Measurements from ENCODE around the gene SMAD4.

SMAD4 gene

GRCh38 chr18:51021226-51021965 is 8.6 kb upstream of the SMAD4 start:
- DNase-seq, result no peak

GRCh38 chr18:51025512-51025911 is 4.5 kb upstream of the SMAD4 start:
- no peak for DNase-seq

- DNase-seq, result no peak
Measured at GRCh38 chr18:51028201-51028805, 1.7 kb upstream of the SMAD4 start.

- DNase-seq, result no peak
Measured at GRCh38 chr18:51029378-51029693, 677 bp upstream of the SMAD4 start.

- no peak for DNase-seq
Measured at GRCh38 chr18:51030537-51031258, 685 bp downstream of the SMAD4 start.

- no peak for DNase-seq
Measured at GRCh38 chr18:51032193-51032592, 2.2 kb downstream of the SMAD4 start.

GRCh38 chr18:51037230-51037629 is 7.2 kb downstream of the SMAD4 start:
- no peak for DNase-seq

GRCh38 chr18:51038110-51038509 is 8.1 kb downstream of the SMAD4 start:
- DNase-seq, result no peak

- no peak for DNase-seq
Measured at GRCh38 chr18:51039138-51040112, 9.4 kb downstream of the SMAD4 start.

GRCh38 chr18:51041677-51042352 is 11.8 kb downstream of the SMAD4 start:
- no peak for DNase-seq

- no peak for DNase-seq
Measured at GRCh38 chr18:51044928-51045585, 15.0 kb downstream of the SMAD4 start.

- DNase-seq, result no peak
Measured at GRCh38 chr18:51048190-51048589, 18.2 kb downstream of the SMAD4 start.

- no peak for DNase-seq
Measured at GRCh38 chr18:51049137-51049536, 19.1 kb downstream of the SMAD4 start.

GRCh38 chr18:51051105-51051712 is 21.2 kb downstream of the SMAD4 start:
- DNase-seq, result peak; percentile 5

- no peak for DNase-seq
Measured at GRCh38 chr18:51053814-51054213, 23.8 kb downstream of the SMAD4 start.

- DNase-seq, result no peak
Measured at GRCh38 chr18:51054764-51055163, 24.8 kb downstream of the SMAD4 start.

GRCh38 chr18:51059969-51060368 is 30.0 kb downstream of the SMAD4 start:
- DNase-seq, result no peak

GRCh38 chr18:51064256-51064655 is 34.2 kb downstream of the SMAD4 start:
- no peak for DNase-seq

- no peak for DNase-seq
Measured at GRCh38 chr18:51066273-51066672, 36.3 kb downstream of the SMAD4 start.

- DNase-seq, result no peak
Measured at GRCh38 chr18:51068105-51068504, 38.1 kb downstream of the SMAD4 start.

- DNase-seq, result no peak
Measured at GRCh38 chr18:51069885-51070284, 39.9 kb downstream of the SMAD4 start.
